WTC11 (cell line): Measurements from ENCODE around the gene WBP2. TPM values are rescaled to one million over a fixed set of nuclear protein-coding genes. Genes with fewer than 3 reads are reported as not detected.

Experiments used
- ATAC-seq: fragments of 200-7000 bp; cut with Tn5 transposase; 2 replicates; pipeline ENCODE4 v1.10.0; 2021; ENCODE audit warnings: mild to moderate bottlenecking, moderate library complexity
- CTCF ChIA-PET: fragments of 300-600 bp; sonication (Branson Sonifier 250); formaldehyde crosslinking; loops from one replicate; lab custom pipeline; 2021; ENCODE audit warnings: antibody characterized with exemption; lab: Charles Lee
- POLR2A ChIA-PET: fragments of 350-600 bp; sonication (Branson Sonifier 250); formaldehyde crosslinking; loops from one replicate; lab custom pipeline; 2021; ENCODE audit warnings: antibody characterized with exemption; lab: Charles Lee
- DNase-seq: peaks from one replicate; pipeline ENCODE4 v3.0.0; 2021; ENCODE audit warnings: low spot score
- H3K27ac Mint-ChIP-seq: 2 replicates; pipeline ENCODE4 v1.8.0; 2021; ENCODE audit warnings: mixed read lengths
- H3K27me3 Mint-ChIP-seq: 2 replicates; pipeline ENCODE4 v1.8.0; 2021; ENCODE audit warnings: low read depth, mild to moderate bottlenecking, moderate library complexity, mixed read lengths
- H3K36me3 Mint-ChIP-seq: 2 replicates; pipeline ENCODE4 v1.8.0; 2021; ENCODE audit warnings: mixed read lengths
- H3K4me1 Mint-ChIP-seq: 2 replicates; pipeline ENCODE4 v1.8.0; 2022; ENCODE audit warnings: mixed read lengths
- H3K4me3 Mint-ChIP-seq: 2 replicates; pipeline ENCODE4 v1.8.0; 2021; ENCODE audit warnings: mild to moderate bottlenecking, moderate library complexity, mixed read lengths
- H3K9me3 Mint-ChIP-seq: 2 replicates; pipeline ENCODE4 v1.8.0; 2021; ENCODE audit warnings: mixed read lengths
- ELF4 ChIP-seq: sonication (generic); formaldehyde crosslinking; IDR thresholded peaks from 2 replicates; pipeline ENCODE4 v1.8.1; 2022; ENCODE audit warnings: low read depth, mild to moderate bottlenecking, moderate library complexity, missing genetic modification reagents
- HMGA2 ChIP-seq: fragments of 250-450 bp; sonication (Bioruptor Pico); IDR thresholded peaks from 2 replicates; pipeline ENCODE4 v1.4.0; 2021; ENCODE audit warnings: mild to moderate bottlenecking, moderate library complexity
- JUN ChIP-seq: sonication (generic); formaldehyde crosslinking; IDR thresholded peaks from 2 replicates; pipeline ENCODE4 v1.8.0; 2023; ENCODE audit warnings: mild to moderate bottlenecking, missing genetic modification reagents
- KAT7 ChIP-seq: sonication (generic); formaldehyde crosslinking; IDR thresholded peaks from 2 replicates; pipeline ENCODE4 v1.8.1; 2023; ENCODE audit warnings: missing genetic modification reagents, mild to moderate bottlenecking, borderline replicate concordance
- NFYB ChIP-seq: sonication (generic); formaldehyde crosslinking; conservative IDR thresholded peaks from 2 replicates; pipeline ENCODE4 v1.8.0; 2022; ENCODE audit warnings: low read depth, missing genetic modification reagents
- OVOL2 ChIP-seq: fragments of 250-450 bp; sonication (Bioruptor Pico); IDR thresholded peaks from 2 replicates; pipeline ENCODE4 v1.9.0; 2021; ENCODE audit warnings: mild to moderate bottlenecking, borderline replicate concordance
- TCF7 ChIP-seq: sonication (generic); formaldehyde crosslinking; IDR thresholded peaks from 2 replicates; pipeline ENCODE4 v1.8.0; 2022; ENCODE audit warnings: mild to moderate bottlenecking, low read depth, missing genetic modification reagents, moderate library complexity
- ZBTB21 ChIP-seq: sonication (generic); formaldehyde crosslinking; IDR thresholded peaks from 2 replicates; pipeline ENCODE4 v1.8.1; 2023; ENCODE audit warnings: mild to moderate bottlenecking, missing genetic modification reagents, borderline replicate concordance
- ZNF121 ChIP-seq: sonication (generic); formaldehyde crosslinking; IDR thresholded peaks from 2 replicates; pipeline ENCODE4 v1.8.0; 2023; ENCODE audit warnings: missing genetic modification reagents
- ZNF416 ChIP-seq: fragments of 250-450 bp; sonication (Bioruptor Pico); IDR thresholded peaks from 2 replicates; pipeline ENCODE4 v1.9.0; 2021; ENCODE audit warnings: mild to moderate bottlenecking, inconsistent platforms
- total RNA-seq: library from RNA; stranded (reverse); gene quantifications from 3 replicates; pipeline ENCODE4 v1.2.3, GENCODE V29; 2021
- TF ChIP-seq, protein P1 (sequence below): sonication (generic); formaldehyde crosslinking; IDR thresholded peaks from 2 replicates; pipeline ENCODE4 v1.8.0; 2023; ENCODE audit warnings: missing genetic modification reagents, mild to moderate bottlenecking, borderline replicate concordance
- TF ChIP-seq, protein P2 (sequence below): sonication (generic); formaldehyde crosslinking; conservative IDR thresholded peaks from 2 replicates; pipeline ENCODE4 v1.8.1; 2022; ENCODE audit warnings: mild to moderate bottlenecking, missing genetic modification reagents
- TF ChIP-seq, protein P3 (sequence below): sonication (generic); formaldehyde crosslinking; IDR thresholded peaks from 2 replicates; pipeline ENCODE4 v1.8.1; 2023; ENCODE audit warnings: mild to moderate bottlenecking, moderate library complexity, missing genetic modification reagents
- TF ChIP-seq, protein P4 (sequence below): sonication (generic); formaldehyde crosslinking; IDR thresholded peaks from 2 replicates; pipeline ENCODE4 v1.8.0; 2022; ENCODE audit warnings: mild to moderate bottlenecking, missing genetic modification reagents
- TF ChIP-seq, protein P5 (sequence below): fragments of 250-450 bp; sonication (Bioruptor Pico); IDR thresholded peaks from 2 replicates; pipeline ENCODE4 v1.8.0; 2021; ENCODE audit warnings: mild to moderate bottlenecking
- TF ChIP-seq, protein P6 (sequence below): fragments of 250-450 bp; sonication (Bioruptor Pico); IDR thresholded peaks from 2 replicates; pipeline ENCODE4 v1.9.0; 2021; ENCODE audit warnings: mild to moderate bottlenecking
- TF ChIP-seq, protein P7 (sequence below): fragments of 250-450 bp; sonication (Bioruptor Pico); conservative IDR thresholded peaks from 2 replicates; pipeline ENCODE4 v1.9.0; 2021; ENCODE audit warnings: mild to moderate bottlenecking
- TF ChIP-seq, protein P8 (sequence below): fragments of 250-450 bp; sonication (Bioruptor Pico); IDR thresholded peaks from 2 replicates; pipeline ENCODE4 v1.9.0; 2021; ENCODE audit warnings: mild to moderate bottlenecking
- TF ChIP-seq, protein P9 (sequence below): sonication (generic); formaldehyde crosslinking; IDR thresholded peaks from 2 replicates; pipeline ENCODE4 v1.8.1; 2023; ENCODE audit warnings: mild to moderate bottlenecking, missing genetic modification reagents

Gene WBP2
- total RNA-seq, 1 experiment from 2014 or later, result 68.8 TPM

DNA sequence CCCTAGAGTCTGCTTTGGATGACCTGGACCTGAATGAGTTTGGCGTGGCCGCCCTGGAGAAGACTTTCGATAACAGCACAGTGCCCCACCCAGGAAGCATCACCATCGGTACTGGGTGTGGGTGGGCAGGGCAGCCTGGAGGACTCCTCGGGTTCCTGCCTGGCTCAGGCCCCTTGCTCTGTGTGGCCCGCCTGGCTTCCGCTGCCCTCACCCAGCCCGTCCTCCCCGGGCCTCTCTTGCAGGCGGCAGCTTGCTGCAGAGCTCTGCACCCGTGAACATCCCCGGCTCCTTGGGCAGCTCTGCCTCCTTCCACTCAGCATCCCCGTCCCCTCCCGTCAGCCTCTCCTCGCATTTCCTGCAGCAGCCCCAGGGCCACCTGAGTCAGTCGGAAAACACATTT is 35.5 kb downstream of the WBP2 start:
- CTCF ChIA-PET, result no interaction called here

DNA sequence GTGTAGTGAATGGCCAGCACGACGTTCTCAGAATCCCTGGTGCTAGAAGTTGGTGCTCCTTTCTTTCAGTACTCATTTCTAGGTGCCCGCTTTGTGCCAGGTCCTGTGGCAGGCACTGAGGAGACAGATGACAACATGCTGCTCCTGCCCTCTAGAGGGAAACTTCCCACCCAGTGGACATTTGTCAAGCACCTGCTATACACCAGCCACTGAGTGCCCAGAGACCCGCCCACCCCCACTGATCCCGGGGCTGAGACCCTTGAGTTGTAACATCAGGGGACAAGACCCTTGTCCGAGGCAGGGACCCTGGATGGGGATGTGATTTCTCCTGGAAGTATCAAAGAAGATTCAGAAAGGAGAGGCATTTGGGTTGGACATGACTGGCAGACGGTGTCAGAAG is 36.0 kb downstream of the WBP2 start:
- POLR2A ChIA-PET, result no interaction called here
- CTCF ChIA-PET, result interaction anchor here (2.5 kb wide), 1 partner anchor 11 kb away, joined by 12 read pairs; no protein-coding TSS in a partner anchor
- H3K9me3 Mint-ChIP-seq, result no peaks in the 10 kb centered on the region
- ATAC-seq (no peak), DNase-seq (no peak)
- no peak overlapping the region for H3K4me3 Mint-ChIP-seq
- peaks cover 55% of the 10 kb centered on the region for H3K36me3 Mint-ChIP-seq
- H3K27ac Mint-ChIP-seq, result no peak overlapping the region
- H3K4me1 Mint-ChIP-seq, result no peaks in the 10 kb centered on the region
- no peaks in the 10 kb centered on the region for H3K27me3 Mint-ChIP-seq
- TF ChIP-seq KAT7 (CRISPR knock-in tag) (no peak), ZNF121 (CRISPR knock-in tag) (no peak), JUN (CRISPR knock-in tag) (no peak), TCF7 (no peak), ZNF416 (CRISPR knock-in tag) (no peak), NFYB (CRISPR knock-in tag) (no peak), OVOL2 (no peak), HMGA2 (CRISPR knock-in tag) (no peak)
- TF ChIP-seq, protein P1, sequence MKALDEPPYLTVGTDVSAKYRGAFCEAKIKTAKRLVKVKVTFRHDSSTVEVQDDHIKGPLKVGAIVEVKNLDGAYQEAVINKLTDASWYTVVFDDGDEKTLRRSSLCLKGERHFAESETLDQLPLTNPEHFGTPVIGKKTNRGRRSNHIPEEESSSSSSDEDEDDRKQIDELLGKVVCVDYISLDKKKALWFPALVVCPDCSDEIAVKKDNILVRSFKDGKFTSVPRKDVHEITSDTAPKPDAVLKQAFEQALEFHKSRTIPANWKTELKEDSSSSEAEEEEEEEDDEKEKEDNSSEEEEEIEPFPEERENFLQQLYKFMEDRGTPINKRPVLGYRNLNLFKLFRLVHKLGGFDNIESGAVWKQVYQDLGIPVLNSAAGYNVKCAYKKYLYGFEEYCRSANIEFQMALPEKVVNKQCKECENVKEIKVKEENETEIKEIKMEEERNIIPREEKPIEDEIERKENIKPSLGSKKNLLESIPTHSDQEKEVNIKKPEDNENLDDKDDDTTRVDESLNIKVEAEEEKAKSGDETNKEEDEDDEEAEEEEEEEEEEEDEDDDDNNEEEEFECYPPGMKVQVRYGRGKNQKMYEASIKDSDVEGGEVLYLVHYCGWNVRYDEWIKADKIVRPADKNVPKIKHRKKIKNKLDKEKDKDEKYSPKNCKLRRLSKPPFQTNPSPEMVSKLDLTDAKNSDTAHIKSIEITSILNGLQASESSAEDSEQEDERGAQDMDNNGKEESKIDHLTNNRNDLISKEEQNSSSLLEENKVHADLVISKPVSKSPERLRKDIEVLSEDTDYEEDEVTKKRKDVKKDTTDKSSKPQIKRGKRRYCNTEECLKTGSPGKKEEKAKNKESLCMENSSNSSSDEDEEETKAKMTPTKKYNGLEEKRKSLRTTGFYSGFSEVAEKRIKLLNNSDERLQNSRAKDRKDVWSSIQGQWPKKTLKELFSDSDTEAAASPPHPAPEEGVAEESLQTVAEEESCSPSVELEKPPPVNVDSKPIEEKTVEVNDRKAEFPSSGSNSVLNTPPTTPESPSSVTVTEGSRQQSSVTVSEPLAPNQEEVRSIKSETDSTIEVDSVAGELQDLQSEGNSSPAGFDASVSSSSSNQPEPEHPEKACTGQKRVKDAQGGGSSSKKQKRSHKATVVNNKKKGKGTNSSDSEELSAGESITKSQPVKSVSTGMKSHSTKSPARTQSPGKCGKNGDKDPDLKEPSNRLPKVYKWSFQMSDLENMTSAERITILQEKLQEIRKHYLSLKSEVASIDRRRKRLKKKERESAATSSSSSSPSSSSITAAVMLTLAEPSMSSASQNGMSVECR (CRISPR knock-in tag), result no peak
- TF ChIP-seq, protein P2, sequence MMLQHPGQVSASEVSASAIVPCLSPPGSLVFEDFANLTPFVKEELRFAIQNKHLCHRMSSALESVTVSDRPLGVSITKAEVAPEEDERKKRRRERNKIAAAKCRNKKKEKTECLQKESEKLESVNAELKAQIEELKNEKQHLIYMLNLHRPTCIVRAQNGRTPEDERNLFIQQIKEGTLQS (CRISPR knock-in tag), result no peak
- TF ChIP-seq, protein P3, sequence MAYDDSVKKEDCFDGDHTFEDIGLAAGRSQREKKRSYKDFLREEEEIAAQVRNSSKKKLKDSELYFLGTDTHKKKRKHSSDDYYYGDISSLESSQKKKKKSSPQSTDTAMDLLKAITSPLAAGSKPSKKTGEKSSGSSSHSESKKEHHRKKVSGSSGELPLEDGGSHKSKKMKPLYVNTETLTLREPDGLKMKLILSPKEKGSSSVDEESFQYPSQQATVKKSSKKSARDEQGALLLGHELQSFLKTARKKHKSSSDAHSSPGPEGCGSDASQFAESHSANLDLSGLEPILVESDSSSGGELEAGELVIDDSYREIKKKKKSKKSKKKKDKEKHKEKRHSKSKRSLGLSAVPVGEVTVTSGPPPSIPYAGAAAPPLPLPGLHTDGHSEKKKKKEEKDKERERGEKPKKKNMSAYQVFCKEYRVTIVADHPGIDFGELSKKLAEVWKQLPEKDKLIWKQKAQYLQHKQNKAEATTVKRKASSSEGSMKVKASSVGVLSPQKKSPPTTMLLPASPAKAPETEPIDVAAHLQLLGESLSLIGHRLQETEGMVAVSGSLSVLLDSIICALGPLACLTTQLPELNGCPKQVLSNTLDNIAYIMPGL (CRISPR knock-in tag), result no peak
- TF ChIP-seq, protein P4, sequence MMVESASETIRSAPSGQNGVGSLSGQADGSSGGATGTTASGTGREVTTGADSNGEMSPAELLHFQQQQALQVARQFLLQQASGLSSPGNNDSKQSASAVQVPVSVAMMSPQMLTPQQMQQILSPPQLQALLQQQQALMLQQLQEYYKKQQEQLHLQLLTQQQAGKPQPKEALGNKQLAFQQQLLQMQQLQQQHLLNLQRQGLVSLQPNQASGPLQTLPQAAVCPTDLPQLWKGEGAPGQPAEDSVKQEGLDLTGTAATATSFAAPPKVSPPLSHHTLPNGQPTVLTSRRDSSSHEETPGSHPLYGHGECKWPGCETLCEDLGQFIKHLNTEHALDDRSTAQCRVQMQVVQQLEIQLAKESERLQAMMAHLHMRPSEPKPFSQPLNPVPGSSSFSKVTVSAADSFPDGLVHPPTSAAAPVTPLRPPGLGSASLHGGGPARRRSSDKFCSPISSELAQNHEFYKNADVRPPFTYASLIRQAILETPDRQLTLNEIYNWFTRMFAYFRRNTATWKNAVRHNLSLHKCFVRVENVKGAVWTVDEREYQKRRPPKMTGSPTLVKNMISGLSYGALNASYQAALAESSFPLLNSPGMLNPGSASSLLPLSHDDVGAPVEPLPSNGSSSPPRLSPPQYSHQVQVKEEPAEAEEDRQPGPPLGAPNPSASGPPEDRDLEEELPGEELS (CRISPR knock-in tag), result no peak
- TF ChIP-seq, protein P5, sequence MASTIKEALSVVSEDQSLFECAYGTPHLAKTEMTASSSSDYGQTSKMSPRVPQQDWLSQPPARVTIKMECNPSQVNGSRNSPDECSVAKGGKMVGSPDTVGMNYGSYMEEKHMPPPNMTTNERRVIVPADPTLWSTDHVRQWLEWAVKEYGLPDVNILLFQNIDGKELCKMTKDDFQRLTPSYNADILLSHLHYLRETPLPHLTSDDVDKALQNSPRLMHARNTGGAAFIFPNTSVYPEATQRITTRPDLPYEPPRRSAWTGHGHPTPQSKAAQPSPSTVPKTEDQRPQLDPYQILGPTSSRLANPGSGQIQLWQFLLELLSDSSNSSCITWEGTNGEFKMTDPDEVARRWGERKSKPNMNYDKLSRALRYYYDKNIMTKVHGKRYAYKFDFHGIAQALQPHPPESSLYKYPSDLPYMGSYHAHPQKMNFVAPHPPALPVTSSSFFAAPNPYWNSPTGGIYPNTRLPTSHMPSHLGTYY, result no peak
- TF ChIP-seq, protein P6, sequence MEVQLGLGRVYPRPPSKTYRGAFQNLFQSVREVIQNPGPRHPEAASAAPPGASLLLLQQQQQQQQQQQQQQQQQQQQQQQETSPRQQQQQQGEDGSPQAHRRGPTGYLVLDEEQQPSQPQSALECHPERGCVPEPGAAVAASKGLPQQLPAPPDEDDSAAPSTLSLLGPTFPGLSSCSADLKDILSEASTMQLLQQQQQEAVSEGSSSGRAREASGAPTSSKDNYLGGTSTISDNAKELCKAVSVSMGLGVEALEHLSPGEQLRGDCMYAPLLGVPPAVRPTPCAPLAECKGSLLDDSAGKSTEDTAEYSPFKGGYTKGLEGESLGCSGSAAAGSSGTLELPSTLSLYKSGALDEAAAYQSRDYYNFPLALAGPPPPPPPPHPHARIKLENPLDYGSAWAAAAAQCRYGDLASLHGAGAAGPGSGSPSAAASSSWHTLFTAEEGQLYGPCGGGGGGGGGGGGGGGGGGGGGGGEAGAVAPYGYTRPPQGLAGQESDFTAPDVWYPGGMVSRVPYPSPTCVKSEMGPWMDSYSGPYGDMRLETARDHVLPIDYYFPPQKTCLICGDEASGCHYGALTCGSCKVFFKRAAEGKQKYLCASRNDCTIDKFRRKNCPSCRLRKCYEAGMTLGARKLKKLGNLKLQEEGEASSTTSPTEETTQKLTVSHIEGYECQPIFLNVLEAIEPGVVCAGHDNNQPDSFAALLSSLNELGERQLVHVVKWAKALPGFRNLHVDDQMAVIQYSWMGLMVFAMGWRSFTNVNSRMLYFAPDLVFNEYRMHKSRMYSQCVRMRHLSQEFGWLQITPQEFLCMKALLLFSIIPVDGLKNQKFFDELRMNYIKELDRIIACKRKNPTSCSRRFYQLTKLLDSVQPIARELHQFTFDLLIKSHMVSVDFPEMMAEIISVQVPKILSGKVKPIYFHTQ (CRISPR knock-in tag), result no peak
- TF ChIP-seq, protein P7, sequence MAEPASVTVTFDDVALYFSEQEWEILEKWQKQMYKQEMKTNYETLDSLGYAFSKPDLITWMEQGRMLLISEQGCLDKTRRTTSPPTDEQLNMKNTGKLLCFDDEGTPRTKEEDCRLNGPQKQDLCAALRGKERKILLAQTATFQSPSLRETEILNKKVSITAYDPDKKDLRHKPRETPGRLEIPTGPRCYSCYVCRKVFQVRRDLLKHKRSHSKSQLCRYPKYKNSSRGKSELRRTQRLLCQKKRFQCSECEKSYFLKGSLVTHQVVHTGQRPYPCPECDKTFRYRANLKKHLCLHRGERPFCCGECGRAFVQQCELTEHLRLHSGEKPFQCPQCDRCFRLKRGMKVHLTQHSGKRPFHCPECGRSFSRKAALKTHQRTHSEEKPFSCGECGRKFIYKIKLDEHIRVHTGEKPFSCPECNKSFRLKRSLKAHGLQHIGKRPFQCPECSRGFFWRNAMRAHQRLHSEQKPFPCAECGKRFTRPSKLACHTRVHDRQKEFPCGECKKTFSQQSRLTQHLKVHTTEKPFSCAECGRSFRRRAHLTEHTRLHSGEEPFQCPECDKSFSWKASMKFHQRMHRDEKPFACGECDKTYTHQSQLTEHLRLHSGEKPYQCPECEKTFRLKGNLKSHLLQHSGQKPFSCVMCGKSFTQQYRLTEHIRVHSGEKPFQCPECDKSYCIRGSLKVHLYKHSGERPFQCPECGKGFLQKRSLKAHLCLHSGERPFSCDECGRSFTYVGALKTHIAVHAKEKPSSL (CRISPR knock-in tag), result no peak
- TF ChIP-seq, protein P8, sequence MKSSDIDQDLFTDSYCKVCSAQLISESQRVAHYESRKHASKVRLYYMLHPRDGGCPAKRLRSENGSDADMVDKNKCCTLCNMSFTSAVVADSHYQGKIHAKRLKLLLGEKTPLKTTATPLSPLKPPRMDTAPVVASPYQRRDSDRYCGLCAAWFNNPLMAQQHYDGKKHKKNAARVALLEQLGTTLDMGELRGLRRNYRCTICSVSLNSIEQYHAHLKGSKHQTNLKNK (CRISPR knock-in tag), result no peak
- TF ChIP-seq, protein P9, sequence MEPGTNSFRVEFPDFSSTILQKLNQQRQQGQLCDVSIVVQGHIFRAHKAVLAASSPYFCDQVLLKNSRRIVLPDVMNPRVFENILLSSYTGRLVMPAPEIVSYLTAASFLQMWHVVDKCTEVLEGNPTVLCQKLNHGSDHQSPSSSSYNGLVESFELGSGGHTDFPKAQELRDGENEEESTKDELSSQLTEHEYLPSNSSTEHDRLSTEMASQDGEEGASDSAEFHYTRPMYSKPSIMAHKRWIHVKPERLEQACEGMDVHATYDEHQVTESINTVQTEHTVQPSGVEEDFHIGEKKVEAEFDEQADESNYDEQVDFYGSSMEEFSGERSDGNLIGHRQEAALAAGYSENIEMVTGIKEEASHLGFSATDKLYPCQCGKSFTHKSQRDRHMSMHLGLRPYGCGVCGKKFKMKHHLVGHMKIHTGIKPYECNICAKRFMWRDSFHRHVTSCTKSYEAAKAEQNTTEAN, result no peak

More for the DNA sequence above, 35.5 kb downstream of the WBP2 start:
- peaks cover 53% of the 10 kb centered on the region for H3K36me3 Mint-ChIP-seq
- ATAC-seq (no peak), DNase-seq (no peak)
- no peak overlapping the region for H3K27ac Mint-ChIP-seq
- POLR2A ChIA-PET, result no interaction called here
- no peaks in the 10 kb centered on the region for H3K27me3 Mint-ChIP-seq
- no peaks in the 10 kb centered on the region for H3K4me1 Mint-ChIP-seq
- H3K9me3 Mint-ChIP-seq, result no peaks in the 10 kb centered on the region
- TF ChIP-seq ZBTB21 (CRISPR knock-in tag) (no peak), ELF4 (no peak)
- H3K4me3 Mint-ChIP-seq, result no peak overlapping the region
